IMR-90 (cell line): ENCODE measurements around the gene FAIM2.

Experiments
- CEBPB ChIP-seq: IDR thresholded peaks from 2 replicates; pipeline ENCODE4 v1.6.1; 2012; ENCODE audit warnings: low read depth, low read length, improper control_type of control experiment
- FOS ChIP-seq: fragments of 150-350 bp; IDR thresholded peaks from 2 replicates; pipeline ENCODE4 v1.6.1; 2016; ENCODE audit warnings: low read depth, low read length
- MAZ ChIP-seq: IDR thresholded peaks from 2 replicates; pipeline ENCODE4 v1.6.1; 2012; ENCODE audit warnings: low read depth, mild to moderate bottlenecking, low read length, improper control_type of control experiment, moderate library complexity, borderline replicate concordance
- POLR2A ChIP-seq: IDR thresholded peaks from 2 replicates; pipeline ENCODE4 v1.6.1; 2012; ENCODE audit warnings: mild to moderate bottlenecking, low read depth, low read length
- RAD21 ChIP-seq: IDR thresholded peaks from 2 replicates; pipeline ENCODE4 v1.6.1; 2012; ENCODE audit warnings: low read length, improper control_type of control experiment
- RCOR1 ChIP-seq: IDR thresholded peaks from 2 replicates; pipeline ENCODE4 v1.6.1; 2012; ENCODE audit warnings: mild to moderate bottlenecking, low read length, improper control_type of control experiment; ENCODE audit not compliant: insufficient replicate concordance
- SMC3 ChIP-seq: fragments of 150-350 bp; IDR thresholded peaks from 2 replicates; pipeline ENCODE4 v1.6.1; 2016; ENCODE audit warnings: low read depth, mild to moderate bottlenecking, antibody characterized with exemption, low read length, moderate library complexity
- TF ChIP-seq, protein P1 (sequence below): conservative IDR thresholded peaks from 2 replicates; pipeline ENCODE4 v1.5.1; 2012; ENCODE audit warnings: mild to moderate bottlenecking, low read depth, low read length, improper control_type of control experiment
- TF ChIP-seq, protein P2 (sequence below): fragments of 150-350 bp; IDR thresholded peaks from 2 replicates; pipeline ENCODE4 v1.6.1; 2017; ENCODE audit warnings: mild to moderate bottlenecking, antibody characterized with exemption, low read length, low read depth

DNA sequence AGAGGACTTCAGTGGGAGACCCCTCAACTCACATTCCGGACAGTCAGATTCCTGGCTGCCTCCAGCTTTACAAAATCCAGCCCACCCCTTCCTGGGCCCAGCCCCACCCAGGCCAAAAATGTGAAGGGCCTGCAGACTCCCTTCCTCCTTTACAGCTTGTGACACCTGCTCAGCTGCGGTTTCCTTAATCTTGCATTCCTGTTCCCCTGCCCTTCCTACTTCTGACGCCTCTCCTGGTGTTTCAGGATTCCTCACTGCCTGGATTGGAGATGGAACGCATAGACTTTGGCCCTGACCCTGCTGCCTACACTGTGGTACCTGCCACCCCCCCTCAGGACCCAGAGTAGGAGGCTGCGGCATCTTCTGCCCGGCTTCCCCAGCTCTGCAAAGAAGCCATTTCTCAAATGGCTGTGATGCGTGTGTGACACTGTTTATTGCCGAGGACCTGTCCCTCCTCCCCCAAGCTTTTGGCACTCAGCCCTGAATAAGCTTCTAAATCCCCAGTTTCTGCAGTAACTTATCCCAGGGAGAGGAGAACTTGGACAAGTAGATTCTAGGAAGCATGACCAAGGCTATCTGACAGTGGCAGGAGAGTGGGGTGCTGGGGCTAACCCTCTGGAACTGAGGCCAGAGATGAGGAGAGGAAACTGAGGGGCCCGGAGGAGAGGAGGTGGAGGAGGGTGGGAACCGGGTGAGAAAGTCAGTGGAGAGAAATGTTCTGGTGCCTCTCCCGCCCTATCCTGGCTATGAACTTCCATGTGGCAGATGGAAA, 35.9 kb downstream of the FAIM2 start:
- TF ChIP-seq, protein P1, sequence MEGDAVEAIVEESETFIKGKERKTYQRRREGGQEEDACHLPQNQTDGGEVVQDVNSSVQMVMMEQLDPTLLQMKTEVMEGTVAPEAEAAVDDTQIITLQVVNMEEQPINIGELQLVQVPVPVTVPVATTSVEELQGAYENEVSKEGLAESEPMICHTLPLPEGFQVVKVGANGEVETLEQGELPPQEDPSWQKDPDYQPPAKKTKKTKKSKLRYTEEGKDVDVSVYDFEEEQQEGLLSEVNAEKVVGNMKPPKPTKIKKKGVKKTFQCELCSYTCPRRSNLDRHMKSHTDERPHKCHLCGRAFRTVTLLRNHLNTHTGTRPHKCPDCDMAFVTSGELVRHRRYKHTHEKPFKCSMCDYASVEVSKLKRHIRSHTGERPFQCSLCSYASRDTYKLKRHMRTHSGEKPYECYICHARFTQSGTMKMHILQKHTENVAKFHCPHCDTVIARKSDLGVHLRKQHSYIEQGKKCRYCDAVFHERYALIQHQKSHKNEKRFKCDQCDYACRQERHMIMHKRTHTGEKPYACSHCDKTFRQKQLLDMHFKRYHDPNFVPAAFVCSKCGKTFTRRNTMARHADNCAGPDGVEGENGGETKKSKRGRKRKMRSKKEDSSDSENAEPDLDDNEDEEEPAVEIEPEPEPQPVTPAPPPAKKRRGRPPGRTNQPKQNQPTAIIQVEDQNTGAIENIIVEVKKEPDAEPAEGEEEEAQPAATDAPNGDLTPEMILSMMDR = no peak
- no peak for TF ChIP-seq POLR2A
- no peak for TF ChIP-seq RAD21
- TF ChIP-seq SMC3 = no peak
- no peak for TF ChIP-seq RCOR1
- TF ChIP-seq CEBPB = no peak
- TF ChIP-seq, protein P2, sequence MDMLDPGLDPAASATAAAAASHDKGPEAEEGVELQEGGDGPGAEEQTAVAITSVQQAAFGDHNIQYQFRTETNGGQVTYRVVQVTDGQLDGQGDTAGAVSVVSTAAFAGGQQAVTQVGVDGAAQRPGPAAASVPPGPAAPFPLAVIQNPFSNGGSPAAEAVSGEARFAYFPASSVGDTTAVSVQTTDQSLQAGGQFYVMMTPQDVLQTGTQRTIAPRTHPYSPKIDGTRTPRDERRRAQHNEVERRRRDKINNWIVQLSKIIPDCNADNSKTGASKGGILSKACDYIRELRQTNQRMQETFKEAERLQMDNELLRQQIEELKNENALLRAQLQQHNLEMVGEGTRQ = no peak
- TF ChIP-seq MAZ = no peak
- TF ChIP-seq FOS = no peak
